ENCODE results near the gene FAM174A.

Gene FAM174A

DNA sequence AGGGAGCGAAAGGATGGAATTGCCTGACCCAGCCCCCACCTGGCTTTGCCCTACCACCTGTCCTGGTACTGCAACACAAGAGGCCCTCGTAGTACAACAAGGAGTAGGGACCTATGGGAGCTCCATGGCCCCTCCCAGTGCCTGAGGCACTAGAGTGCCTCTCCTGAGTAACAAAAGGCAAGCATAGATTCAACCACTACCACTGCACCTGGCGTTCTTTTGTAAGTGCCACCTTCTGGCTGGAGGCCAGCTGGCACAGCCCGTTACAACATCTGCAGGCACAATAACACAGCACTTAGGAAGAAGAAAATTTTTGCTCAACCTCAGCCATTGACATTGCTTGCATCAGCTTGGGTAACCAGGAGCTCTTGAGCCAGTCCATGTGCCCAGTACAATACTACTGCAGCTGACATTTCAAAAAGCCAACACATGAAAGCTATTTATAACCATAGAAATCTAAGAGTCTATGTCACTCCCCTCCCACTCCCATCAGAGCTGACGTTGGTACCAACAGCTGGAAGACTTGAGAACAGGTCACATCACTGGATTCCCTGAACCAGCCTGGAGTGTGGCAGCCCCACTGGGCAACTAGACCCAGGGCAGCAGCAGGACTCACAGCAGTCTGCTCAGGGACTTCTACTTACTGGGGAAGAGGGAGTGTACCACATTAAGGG lies 17.7 kb upstream of the FAM174A start:
- TF ChIP-seq, protein P1, sequence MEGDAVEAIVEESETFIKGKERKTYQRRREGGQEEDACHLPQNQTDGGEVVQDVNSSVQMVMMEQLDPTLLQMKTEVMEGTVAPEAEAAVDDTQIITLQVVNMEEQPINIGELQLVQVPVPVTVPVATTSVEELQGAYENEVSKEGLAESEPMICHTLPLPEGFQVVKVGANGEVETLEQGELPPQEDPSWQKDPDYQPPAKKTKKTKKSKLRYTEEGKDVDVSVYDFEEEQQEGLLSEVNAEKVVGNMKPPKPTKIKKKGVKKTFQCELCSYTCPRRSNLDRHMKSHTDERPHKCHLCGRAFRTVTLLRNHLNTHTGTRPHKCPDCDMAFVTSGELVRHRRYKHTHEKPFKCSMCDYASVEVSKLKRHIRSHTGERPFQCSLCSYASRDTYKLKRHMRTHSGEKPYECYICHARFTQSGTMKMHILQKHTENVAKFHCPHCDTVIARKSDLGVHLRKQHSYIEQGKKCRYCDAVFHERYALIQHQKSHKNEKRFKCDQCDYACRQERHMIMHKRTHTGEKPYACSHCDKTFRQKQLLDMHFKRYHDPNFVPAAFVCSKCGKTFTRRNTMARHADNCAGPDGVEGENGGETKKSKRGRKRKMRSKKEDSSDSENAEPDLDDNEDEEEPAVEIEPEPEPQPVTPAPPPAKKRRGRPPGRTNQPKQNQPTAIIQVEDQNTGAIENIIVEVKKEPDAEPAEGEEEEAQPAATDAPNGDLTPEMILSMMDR (IDR thresholded peaks at IDR 0.05; ENCODE audit: low read depth, low read length): no peak
- in situ Hi-C loops (cut with HindIII; ENCODE audit: low sequenced_read_pairs): no loop called here
- DNase-seq (ENCODE audit: low read depth, low spot score): no peak
- H3K4me3 ChIP-seq (ENCODE audit: low read depth, low read length): no peak overlapping the region

DNA sequence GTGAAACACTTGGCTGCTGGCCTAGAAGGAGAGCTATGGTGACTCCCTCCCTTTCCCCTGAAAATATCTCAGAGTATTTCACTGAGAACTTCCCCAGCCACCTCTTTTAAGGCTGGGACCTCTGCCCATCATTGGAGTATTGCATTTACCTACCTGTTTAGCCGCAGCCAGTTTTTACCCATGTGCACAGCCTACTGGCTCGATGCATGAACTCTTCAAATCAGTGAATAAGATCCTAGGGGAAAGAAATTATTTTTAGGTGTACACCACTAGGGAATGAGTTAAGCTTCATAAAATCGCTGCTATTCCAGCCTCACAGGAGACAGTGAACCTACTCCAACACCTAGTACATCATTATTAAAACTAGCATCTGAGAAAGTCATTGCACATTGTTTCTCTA lies 16.8 kb upstream of the FAM174A start:
- TF ChIP-seq, protein P1 (IDR thresholded peaks at IDR 0.05; ENCODE audit: low read depth, low read length): no peak
- no peak for DNase-seq (ENCODE audit: low read depth, low spot score)
- in situ Hi-C loops (cut with HindIII; ENCODE audit: low sequenced_read_pairs): no loop called here

DNA sequence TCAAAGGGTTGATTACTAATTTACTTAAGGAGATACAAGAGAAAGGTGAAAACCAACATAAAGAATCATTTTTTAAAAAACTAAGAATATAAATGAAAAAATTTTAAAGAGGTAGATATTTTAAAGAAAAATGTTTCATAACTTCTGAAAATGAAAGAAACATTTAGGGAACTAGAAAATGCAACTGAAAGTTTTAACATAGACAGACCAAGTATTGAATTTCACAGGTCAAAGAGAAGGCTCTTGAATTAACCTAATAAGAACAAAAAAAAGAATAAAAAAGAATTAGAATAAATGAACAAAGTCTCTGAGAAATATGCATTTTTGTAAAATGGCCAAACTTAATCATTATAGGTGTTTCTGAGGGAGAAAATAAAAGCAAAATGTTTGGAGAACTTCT lies 16.1 kb upstream of the FAM174A start:
- no peak for DNase-seq (ENCODE audit: low read depth, low spot score)
- TF ChIP-seq, protein P1 (IDR thresholded peaks at IDR 0.05; ENCODE audit: low read depth, low read length): no peak
- in situ Hi-C loops (cut with HindIII; ENCODE audit: low sequenced_read_pairs): no loop called here
- no peak overlapping the region for H3K4me3 ChIP-seq (ENCODE audit: low read depth, low read length)

More for the DNA sequence above, 16.8 kb upstream of the FAM174A start:
- no peak overlapping the region for H3K4me3 ChIP-seq (ENCODE audit: low read depth, low read length)

DNA sequence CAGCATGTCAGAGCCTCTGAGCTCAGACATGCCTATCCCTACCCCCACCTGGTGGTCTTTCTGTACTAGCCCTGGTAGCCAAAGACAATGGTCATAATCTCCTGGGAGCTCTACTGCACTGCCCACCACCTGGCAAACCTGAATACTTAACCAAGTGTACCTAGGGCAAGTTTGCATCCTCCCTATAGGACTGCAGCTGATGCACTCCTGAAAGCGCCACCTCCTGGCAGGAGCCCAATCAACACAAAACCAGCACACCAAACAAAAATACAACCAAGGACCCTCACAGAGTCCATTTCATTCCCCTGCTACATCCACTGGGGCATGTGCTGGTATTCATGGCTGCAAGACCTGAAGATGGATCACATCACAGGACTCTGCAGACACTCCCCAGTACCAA lies 14.8 kb upstream of the FAM174A start:
- TF ChIP-seq, protein P1 (IDR thresholded peaks at IDR 0.05; ENCODE audit: low read depth, low read length): no peak
- H3K4me3 ChIP-seq (ENCODE audit: low read depth, low read length): no peak overlapping the region
- in situ Hi-C loops (cut with HindIII; ENCODE audit: low sequenced_read_pairs): no loop called here
- no peak for DNase-seq (ENCODE audit: low read depth, low spot score)

DNA sequence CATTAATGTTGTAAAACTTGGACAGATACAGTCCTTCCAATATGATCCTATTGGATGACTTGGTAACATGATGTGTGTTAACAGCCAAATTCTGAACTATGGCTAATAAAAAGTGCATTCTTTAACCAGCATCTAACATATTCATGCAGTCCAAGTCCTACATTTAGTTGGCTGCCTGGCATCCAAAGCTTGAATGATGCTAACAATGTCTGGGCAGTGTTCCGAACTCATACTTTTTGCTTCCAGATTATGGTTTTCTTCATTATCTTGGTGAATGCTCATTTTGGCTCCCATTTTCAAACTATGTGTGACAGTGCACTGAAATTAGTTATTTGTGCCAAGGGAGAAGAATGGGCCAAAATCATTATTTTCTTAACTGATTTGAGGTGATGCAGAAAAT lies 2.8 kb downstream of the FAM174A start:
- no peak for DNase-seq (ENCODE audit: low read depth, low spot score)

DNA sequence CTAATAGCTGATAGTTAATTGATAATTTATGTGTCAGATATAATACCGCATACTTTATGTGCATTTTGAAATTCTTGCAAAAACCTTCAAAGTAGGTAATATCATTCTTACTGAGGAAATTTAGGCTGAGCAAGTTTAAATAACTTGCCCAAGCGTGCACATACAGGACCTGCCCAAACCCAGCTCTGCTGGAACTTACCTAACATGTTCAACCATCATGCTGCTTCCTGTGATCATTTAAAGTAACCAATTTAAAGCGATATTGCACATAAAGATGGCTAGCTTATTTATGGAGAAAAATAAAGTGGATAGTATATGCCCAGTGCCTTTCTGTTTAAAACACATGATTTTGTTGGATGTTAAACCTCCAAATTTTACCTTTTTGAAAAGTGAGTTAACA lies 4.3 kb downstream of the FAM174A start:
- DNase-seq (ENCODE audit: low read depth, low spot score): no peak
- no peak overlapping the region for H3K4me3 ChIP-seq (ENCODE audit: low read depth, low read length)
- TF ChIP-seq, protein P1 (IDR thresholded peaks at IDR 0.05; ENCODE audit: low read depth, low read length): no peak
- in situ Hi-C loops (cut with HindIII; ENCODE audit: low sequenced_read_pairs): no loop called here

More for the DNA sequence above, 2.8 kb downstream of the FAM174A start:
- in situ Hi-C loops (cut with HindIII; ENCODE audit: low sequenced_read_pairs): no loop called here
- no peak overlapping the region for H3K4me3 ChIP-seq (ENCODE audit: low read depth, low read length)
- TF ChIP-seq, protein P1 (IDR thresholded peaks at IDR 0.05; ENCODE audit: low read depth, low read length): no peak

Data from astrocyte of the spinal cord (primary cell).